GM13976 (cell line): ENCODE results near the gene CHST9.
"Not testable (repeated sequence)": the region's sequence is repeated elsewhere in the genome, so short reads cannot be mapped to it uniquely, and the experiment has no call there.

ENCODE experiments used
- DNase-seq: peaks from one replicate; pipeline ENCODE4 v3.0.0; 2012; ENCODE audit warnings: low spot score
- CTCF ChIP-seq: IDR thresholded peaks from 2 replicates; pipeline ENCODE4 v1.5.1; 2012; ENCODE audit warnings: borderline replicate concordance, mild to moderate bottlenecking; ENCODE audit not compliant: insufficient read depth; ENCODE audit errors: extremely low read depth, missing control alignments, control extremely low read depth
- in situ Hi-C: fragments of 300-500 bp; cut with MboI; formaldehyde crosslinking; loops from one replicate; pipeline ENCODE4 v1.12.0; 2022; ENCODE audit warnings: low sequenced_read_pairs, mixed read lengths, inconsistent platforms; ENCODE audit not compliant: unreplicated experiment

The CHST9 gene, protein sequence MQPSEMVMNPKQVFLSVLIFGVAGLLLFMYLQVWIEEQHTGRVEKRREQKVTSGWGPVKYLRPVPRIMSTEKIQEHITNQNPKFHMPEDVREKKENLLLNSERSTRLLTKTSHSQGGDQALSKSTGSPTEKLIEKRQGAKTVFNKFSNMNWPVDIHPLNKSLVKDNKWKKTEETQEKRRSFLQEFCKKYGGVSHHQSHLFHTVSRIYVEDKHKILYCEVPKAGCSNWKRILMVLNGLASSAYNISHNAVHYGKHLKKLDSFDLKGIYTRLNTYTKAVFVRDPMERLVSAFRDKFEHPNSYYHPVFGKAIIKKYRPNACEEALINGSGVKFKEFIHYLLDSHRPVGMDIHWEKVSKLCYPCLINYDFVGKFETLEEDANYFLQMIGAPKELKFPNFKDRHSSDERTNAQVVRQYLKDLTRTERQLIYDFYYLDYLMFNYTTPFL

GRCh38 chr18:27185025-27185763 lies at the start of gene CHST9:
CHST9 (minus strand) TSS chr18:27185308; CDS start chr18:27142809, 42,499 bp downstream.
- peak; percentile 9 for DNase-seq
- TF ChIP-seq CTCF = no peak
- in situ Hi-C loops = no loop called here

- in situ Hi-C loops, DNase-seq: not testable (repeated sequence)
Measured at GRCh38 chr18:27232355-27232754, 47.2 kb upstream of the CHST9 start.

GRCh38 chr18:27231671-27232070 lies 46.6 kb upstream of the CHST9 start:
- DNase-seq, in situ Hi-C loops: not testable (repeated sequence)

DNA sequence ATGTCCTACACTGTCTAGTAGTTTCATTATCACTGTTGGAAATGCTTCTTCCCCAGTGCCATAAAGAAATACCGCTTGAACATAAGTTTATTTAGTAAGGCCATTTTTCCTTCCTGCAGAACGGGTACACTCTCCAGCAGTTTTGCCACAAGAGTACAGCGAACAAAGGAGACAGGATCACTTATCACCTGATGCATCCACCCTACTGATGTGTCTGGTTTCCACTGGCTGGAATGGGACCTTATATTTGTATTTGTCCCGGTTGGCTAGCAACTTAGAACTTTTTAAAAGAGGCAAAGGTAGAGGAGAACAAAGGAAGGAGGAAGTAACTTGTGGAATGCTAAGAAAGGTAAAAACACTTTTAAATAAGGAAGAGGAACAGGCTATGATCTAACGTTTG lies 46.1 kb upstream of the CHST9 start:
- in situ Hi-C loops, DNase-seq: not testable (repeated sequence)

DNA sequence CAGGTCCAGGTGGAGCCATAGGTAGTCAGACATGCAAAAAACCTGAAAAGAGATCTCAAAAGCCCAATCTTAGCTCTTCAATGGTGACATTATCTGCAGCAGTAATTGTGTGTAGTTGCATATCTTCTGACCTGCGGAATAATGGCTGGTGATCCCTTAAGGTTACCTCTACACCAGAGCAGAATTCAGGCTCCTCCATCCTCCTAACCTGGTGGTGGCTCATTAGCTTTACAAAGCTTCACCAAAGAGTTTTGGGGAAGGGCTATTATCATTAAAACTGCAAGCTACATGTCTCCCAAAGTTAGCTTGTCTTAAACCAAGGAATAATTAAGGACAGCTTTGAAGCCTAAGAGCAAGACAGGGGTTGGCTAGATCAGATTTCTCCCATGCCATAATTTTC lies 42.6 kb upstream of the CHST9 start:
- DNase-seq = no peak
- no peak for TF ChIP-seq CTCF
- in situ Hi-C loops = no loop called here

DNA sequence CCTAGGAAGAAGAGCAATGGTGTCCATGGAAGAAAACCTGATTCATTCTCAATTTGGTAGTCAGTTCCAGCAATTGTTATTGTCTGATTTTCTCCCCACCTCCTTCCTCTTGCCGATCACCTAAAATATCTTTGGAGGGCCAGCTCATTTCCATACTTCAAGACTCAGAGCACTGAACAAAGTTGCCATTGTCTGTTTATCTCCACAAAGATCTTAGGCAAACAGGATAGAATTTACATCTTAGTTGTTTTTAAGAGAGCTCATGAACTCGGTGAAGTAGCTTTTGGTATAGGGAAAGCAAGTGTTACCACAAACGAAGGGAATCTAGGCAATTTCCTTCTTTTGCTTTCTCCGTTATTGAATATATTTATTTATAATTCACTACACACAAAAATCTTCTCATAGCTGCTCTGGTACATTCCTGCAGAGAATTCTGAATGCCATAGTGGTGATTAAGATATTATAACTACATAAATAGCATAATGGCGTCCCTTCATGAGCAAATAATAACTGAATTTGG lies 41.5 kb upstream of the CHST9 start:
- in situ Hi-C loops = no loop called here
- DNase-seq = no peak
- TF ChIP-seq CTCF = no peak

- no peak for DNase-seq
- in situ Hi-C loops = no loop called here
- TF ChIP-seq CTCF = no peak
Measured at GRCh38 chr18:27225947-27226481, 40.9 kb upstream of the CHST9 start.
